SK-N-SH treated with all-trans-retinoic acid at 6 μM for 48 hours (cell line): Measurements from ENCODE around the gene IFNL2.

ENCODE experiments used
- ATAC-seq: fragments of 200-7000 bp; cut with Tn5 transposase; 3 replicates; pipeline ENCODE4 v1.9.1; 2020; ENCODE audit warnings: mild to moderate bottlenecking, moderate library complexity
- ARNTL ChIP-seq: fragments of 450-650 bp; formaldehyde crosslinking; IDR thresholded peaks from 2 replicates; pipeline ENCODE4 v1.5.0; 2020; ENCODE audit warnings: low read depth, mild to moderate bottlenecking, moderate library complexity, borderline replicate concordance
- BACH2 ChIP-seq: fragments of 250-450 bp; sonication (Bioruptor Pico); IDR thresholded peaks from 2 replicates; pipeline ENCODE4 v1.9.0; 2021; ENCODE audit warnings: mild to moderate bottlenecking, borderline replicate concordance
- CSRNP3 ChIP-seq: fragments of 250-450 bp; sonication (Bioruptor Pico); IDR thresholded peaks from 2 replicates; pipeline ENCODE4 v1.5.1; 2021; ENCODE audit warnings: mild to moderate bottlenecking, moderate library complexity
- ESRRG ChIP-seq: fragments of 250-450 bp; sonication (Bioruptor Pico); IDR thresholded peaks from 2 replicates; pipeline ENCODE4 v1.6.1; 2021; ENCODE audit warnings: mild to moderate bottlenecking
- GLIS3 ChIP-seq: fragments of 250-450 bp; sonication (Bioruptor Pico); IDR thresholded peaks from 2 replicates; pipeline ENCODE4 v1.5.0; 2020; ENCODE audit warnings: mild to moderate bottlenecking, moderate library complexity
- ISL1 ChIP-seq: fragments of 250-450 bp; sonication (Bioruptor Pico); IDR thresholded peaks from 2 replicates; pipeline ENCODE4 v2.1.2; 2022; ENCODE audit warnings: mild to moderate bottlenecking, moderate library complexity
- OSR1 ChIP-seq: fragments of 250-450 bp; sonication (Bioruptor Pico); IDR thresholded peaks from 2 replicates; pipeline ENCODE4 v1.8.0; 2022; ENCODE audit warnings: moderate library complexity, mild to moderate bottlenecking, inconsistent platforms
- PATZ1 ChIP-seq: fragments of 250-450 bp; sonication (Bioruptor Pico); IDR thresholded peaks from 2 replicates; pipeline ENCODE4 v1.8.0; 2020; ENCODE audit warnings: mild to moderate bottlenecking, moderate library complexity, borderline replicate concordance
- PPARA ChIP-seq: fragments of 250-450 bp; sonication (Bioruptor Pico); IDR thresholded peaks from 2 replicates; pipeline ENCODE4 v1.5.0; 2020; ENCODE audit warnings: mild to moderate bottlenecking, borderline replicate concordance
- RARB ChIP-seq: fragments of 250-450 bp; sonication (Bioruptor Pico); IDR thresholded peaks from 2 replicates; pipeline ENCODE4 v1.8.0; 2021; ENCODE audit warnings: mild to moderate bottlenecking, moderate library complexity
- TCF4 ChIP-seq: fragments of 250-450 bp; sonication (Bioruptor Pico); IDR thresholded peaks from 2 replicates; pipeline ENCODE4 v1.8.0; 2021; ENCODE audit warnings: mild to moderate bottlenecking, moderate library complexity, borderline replicate concordance
- TOX ChIP-seq: fragments of 250-450 bp; sonication (Bioruptor Pico); IDR thresholded peaks from 2 replicates; pipeline ENCODE4 v1.8.0; 2021; ENCODE audit warnings: mild to moderate bottlenecking, moderate library complexity, borderline replicate concordance
- TSHZ2 ChIP-seq: fragments of 250-450 bp; sonication (Bioruptor Pico); IDR thresholded peaks from 2 replicates; pipeline ENCODE4 v1.5.0; 2020; ENCODE audit warnings: mild to moderate bottlenecking, moderate library complexity
- ZC3H10 ChIP-seq: fragments of 250-450 bp; sonication (Bioruptor Pico); IDR thresholded peaks from 2 replicates; pipeline ENCODE4 v1.5.1; 2021; ENCODE audit warnings: mild to moderate bottlenecking, moderate library complexity
- ZFP3 ChIP-seq: fragments of 250-450 bp; sonication (Bioruptor Pico); IDR thresholded peaks from 2 replicates; pipeline ENCODE4 v1.5.0; 2020; ENCODE audit warnings: mild to moderate bottlenecking, moderate library complexity
- ZFP30 ChIP-seq: fragments of 450-650 bp; formaldehyde crosslinking; IDR thresholded peaks from 2 replicates; pipeline ENCODE4 v1.5.0; 2022; ENCODE audit warnings: mild to moderate bottlenecking, moderate library complexity
- ZNF565 ChIP-seq: fragments of 450-650 bp; formaldehyde crosslinking; conservative IDR thresholded peaks from 2 replicates; pipeline ENCODE4 v1.5.0; 2020; ENCODE audit warnings: low read depth, mild to moderate bottlenecking, moderate library complexity
- ZNF70 ChIP-seq: fragments of 450-650 bp; formaldehyde crosslinking; IDR thresholded peaks from 2 replicates; pipeline ENCODE4 v1.5.0; 2020; ENCODE audit warnings: mild to moderate bottlenecking, moderate library complexity
- TF ChIP-seq, protein P1 (sequence below): fragments of 250-450 bp; sonication (Bioruptor Pico); IDR thresholded peaks from 2 replicates; pipeline ENCODE4 v1.5.1; 2020; ENCODE audit warnings: low read depth, mild to moderate bottlenecking, moderate library complexity
- TF ChIP-seq, protein P2 (sequence below): fragments of 250-450 bp; sonication (Bioruptor Pico); IDR thresholded peaks from 2 replicates; pipeline ENCODE4 v1.8.0; 2021; ENCODE audit warnings: low read depth, mild to moderate bottlenecking, moderate library complexity, borderline replicate concordance

Gene IFNL2

GRCh38 chr19:39307046-39307821 lies 39.0 kb downstream of the IFNL2 start:
- no peak for TF ChIP-seq CSRNP3 (CRISPR knock-in tag)
- TF ChIP-seq PPARA, result no peak
- TF ChIP-seq TCF4 (CRISPR knock-in tag), result no peak
- TF ChIP-seq ZNF70 (CRISPR knock-in tag), result no peak
- no peak for TF ChIP-seq ZNF565
- TF ChIP-seq ZC3H10 (CRISPR knock-in tag), result no peak
- no peak for TF ChIP-seq ZFP3 (CRISPR knock-in tag)
- no peak for TF ChIP-seq TOX (CRISPR knock-in tag)
- TF ChIP-seq, protein P1, sequence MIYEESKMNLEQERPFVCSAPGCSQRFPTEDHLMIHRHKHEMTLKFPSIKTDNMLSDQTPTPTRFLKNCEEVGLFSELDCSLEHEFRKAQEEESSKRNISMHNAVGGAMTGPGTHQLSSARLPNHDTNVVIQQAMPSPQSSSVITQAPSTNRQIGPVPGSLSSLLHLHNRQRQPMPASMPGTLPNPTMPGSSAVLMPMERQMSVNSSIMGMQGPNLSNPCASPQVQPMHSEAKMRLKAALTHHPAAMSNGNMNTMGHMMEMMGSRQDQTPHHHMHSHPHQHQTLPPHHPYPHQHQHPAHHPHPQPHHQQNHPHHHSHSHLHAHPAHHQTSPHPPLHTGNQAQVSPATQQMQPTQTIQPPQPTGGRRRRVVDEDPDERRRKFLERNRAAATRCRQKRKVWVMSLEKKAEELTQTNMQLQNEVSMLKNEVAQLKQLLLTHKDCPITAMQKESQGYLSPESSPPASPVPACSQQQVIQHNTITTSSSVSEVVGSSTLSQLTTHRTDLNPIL (CRISPR knock-in tag), result no peak
- ATAC-seq, result no peak

- TF ChIP-seq PATZ1 (no peak), BACH2 (CRISPR knock-in tag) (no peak), PPARA (no peak), ZNF565 (no peak), ESRRG (no peak), TOX (CRISPR knock-in tag) (no peak), ZNF70 (CRISPR knock-in tag) (no peak), ZC3H10 (CRISPR knock-in tag) (no peak), CSRNP3 (CRISPR knock-in tag) (no peak), ZFP30 (CRISPR knock-in tag) (no peak), ARNTL (CRISPR knock-in tag) (no peak), OSR1 (CRISPR knock-in tag) (no peak), TCF4 (CRISPR knock-in tag) (no peak), ISL1 (no peak), RARB (no peak), GLIS3 (no peak), TSHZ2 (CRISPR knock-in tag) (no peak)
- TF ChIP-seq, protein P1 (CRISPR knock-in tag), result no peak
- TF ChIP-seq, protein P2, sequence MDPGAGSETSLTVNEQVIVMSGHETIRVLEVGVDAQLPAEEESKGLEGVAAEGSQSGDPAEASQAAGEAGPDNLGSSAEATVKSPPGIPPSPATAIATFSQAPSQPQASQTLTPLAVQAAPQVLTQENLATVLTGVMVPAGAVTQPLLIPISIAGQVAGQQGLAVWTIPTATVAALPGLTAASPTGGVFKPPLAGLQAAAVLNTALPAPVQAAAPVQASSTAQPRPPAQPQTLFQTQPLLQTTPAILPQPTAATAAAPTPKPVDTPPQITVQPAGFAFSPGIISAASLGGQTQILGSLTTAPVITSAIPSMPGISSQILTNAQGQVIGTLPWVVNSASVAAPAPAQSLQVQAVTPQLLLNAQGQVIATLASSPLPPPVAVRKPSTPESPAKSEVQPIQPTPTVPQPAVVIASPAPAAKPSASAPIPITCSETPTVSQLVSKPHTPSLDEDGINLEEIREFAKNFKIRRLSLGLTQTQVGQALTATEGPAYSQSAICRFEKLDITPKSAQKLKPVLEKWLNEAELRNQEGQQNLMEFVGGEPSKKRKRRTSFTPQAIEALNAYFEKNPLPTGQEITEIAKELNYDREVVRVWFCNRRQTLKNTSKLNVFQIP, result no peak
- ATAC-seq, result no peak
Measured at GRCh38 chr19:39307822-39308530, 39.8 kb downstream of the IFNL2 start.
